Skeletal muscle satellite cell (primary cell): ENCODE results near the gene USP35.
"Not testable (repeated sequence)": the region's sequence is repeated elsewhere in the genome, so short reads cannot be mapped to it uniquely, and the experiment has no call there.

Experiments
- H3K27me3 ChIP-seq: 2 replicates; pipeline ENCODE4 v1.7.0; 2013; ENCODE audit warnings: low read length; ENCODE audit not compliant: control insufficient read depth, insufficient read depth
- H3K36me3 ChIP-seq: 2 replicates; pipeline ENCODE4 v1.7.0; 2013; ENCODE audit warnings: mild to moderate bottlenecking, control low read depth, low read length; ENCODE audit not compliant: insufficient read depth
- H3K4me1 ChIP-seq: 2 replicates; pipeline ENCODE4 v1.7.0; 2013; ENCODE audit warnings: low read length; ENCODE audit not compliant: control insufficient read depth, insufficient read depth
- H3K4me2 ChIP-seq: 2 replicates; pipeline ENCODE4 v1.7.0; 2013; ENCODE audit warnings: mild to moderate bottlenecking, low read length
- H3K4me3 ChIP-seq: 2 replicates; pipeline ENCODE4 v1.7.0; 2013; ENCODE audit warnings: low read length
- H3K9ac ChIP-seq: 2 replicates; pipeline ENCODE4 v1.7.0; 2013; ENCODE audit warnings: mild to moderate bottlenecking, low read depth, low read length, moderate library complexity
- H3K9me3 ChIP-seq: replicated peaks from 2 replicates; pipeline ENCODE4 v1.7.0; 2013; ENCODE audit warnings: mild to moderate bottlenecking, control low read depth, low read length

The USP35 gene

GRCh38 chr11:78171951-78172350 lies 16.8 kb upstream of the USP35 start:
- Histone ChIP-seq H3K4me2 (no peak overlapping the region), H3K36me3 (peaks cover 25% of the 10 kb centered on the region), H3K4me3 (no peak overlapping the region), H3K4me1 (peaks cover 39% of the 10 kb centered on the region), H3K27me3 (no peaks in the 10 kb centered on the region), H3K9ac (no peak overlapping the region), H3K9me3 (no peaks in the 10 kb centered on the region)

GRCh38 chr11:78175862-78176261 lies 12.9 kb upstream of the USP35 start:
- not testable (repeated sequence) for H3K4me3 ChIP-seq, H3K4me2 ChIP-seq, H3K27me3 ChIP-seq, H3K9ac ChIP-seq, H3K4me1 ChIP-seq, H3K9me3 ChIP-seq
- H3K36me3 ChIP-seq, result peaks cover 27% of the 10 kb centered on the region

- H3K4me3 ChIP-seq, result no peak overlapping the region
- peaks cover 27% of the 10 kb centered on the region for H3K36me3 ChIP-seq
- H3K9me3 ChIP-seq, result no peaks in the 10 kb centered on the region
- H3K9ac ChIP-seq, result no peak overlapping the region
- H3K4me2 ChIP-seq, result no peak overlapping the region
- H3K27me3 ChIP-seq, result no peaks in the 10 kb centered on the region
- no peaks in the 10 kb centered on the region for H3K4me1 ChIP-seq
These were observed 12.0 kb upstream of the USP35 start for GRCh38 chr11:78176605-78177141.

GRCh38 chr11:78177216-78177615 lies 11.5 kb upstream of the USP35 start:
- no peak overlapping the region for H3K9ac ChIP-seq
- H3K4me2 ChIP-seq, result no peak overlapping the region
- H3K36me3 ChIP-seq, result peaks cover 27% of the 10 kb centered on the region
- H3K4me1 ChIP-seq, result no peaks in the 10 kb centered on the region
- no peaks in the 10 kb centered on the region for H3K27me3 ChIP-seq
- H3K4me3 ChIP-seq, result no peak overlapping the region
- H3K9me3 ChIP-seq, result no peaks in the 10 kb centered on the region

GRCh38 chr11:78179459-78180071 lies 9.2 kb upstream of the USP35 start:
- Histone ChIP-seq H3K36me3 (peaks cover 17% of the 10 kb centered on the region), H3K4me2 (no peak overlapping the region), H3K4me3 (no peak overlapping the region), H3K27me3 (no peaks in the 10 kb centered on the region), H3K4me1 (no peaks in the 10 kb centered on the region), H3K9me3 (no peaks in the 10 kb centered on the region), H3K9ac (no peak overlapping the region)

DNA sequence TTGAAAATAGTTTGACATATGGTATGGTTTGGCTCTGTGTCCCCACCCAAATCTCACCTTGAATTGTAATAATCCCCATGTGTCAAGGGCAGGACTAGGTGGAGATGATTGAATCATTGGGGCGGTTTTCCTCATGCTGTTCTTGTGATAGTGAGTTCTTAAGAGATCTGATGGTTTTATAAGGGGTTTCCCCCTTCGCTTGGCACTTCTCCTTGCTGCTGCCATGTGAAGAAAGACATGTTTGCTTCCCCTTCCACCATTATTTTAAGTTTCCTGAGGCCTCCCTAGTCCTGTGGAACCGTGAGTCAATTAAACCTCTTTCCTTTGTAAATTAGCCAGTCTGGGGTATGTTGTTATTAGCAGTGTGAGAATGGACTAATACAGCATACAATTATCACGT lies 8.0 kb upstream of the USP35 start:
- Histone ChIP-seq H3K27me3 (no peaks in the 10 kb centered on the region), H3K9me3 (no peaks in the 10 kb centered on the region), H3K4me2 (no peak overlapping the region), H3K4me1 (peaks cover 6% of the 10 kb centered on the region), H3K9ac (no peak overlapping the region), H3K36me3 (peaks cover 20% of the 10 kb centered on the region), H3K4me3 (no peak overlapping the region)

GRCh38 chr11:78181185-78181584 lies 7.5 kb upstream of the USP35 start:
- Histone ChIP-seq H3K4me2 (no peak overlapping the region), H3K36me3 (peaks cover 18% of the 10 kb centered on the region), H3K9ac (no peak overlapping the region), H3K9me3 (no peaks in the 10 kb centered on the region), H3K4me3 (no peak overlapping the region), H3K4me1 (peaks cover 10% of the 10 kb centered on the region), H3K27me3 (no peaks in the 10 kb centered on the region)

DNA sequence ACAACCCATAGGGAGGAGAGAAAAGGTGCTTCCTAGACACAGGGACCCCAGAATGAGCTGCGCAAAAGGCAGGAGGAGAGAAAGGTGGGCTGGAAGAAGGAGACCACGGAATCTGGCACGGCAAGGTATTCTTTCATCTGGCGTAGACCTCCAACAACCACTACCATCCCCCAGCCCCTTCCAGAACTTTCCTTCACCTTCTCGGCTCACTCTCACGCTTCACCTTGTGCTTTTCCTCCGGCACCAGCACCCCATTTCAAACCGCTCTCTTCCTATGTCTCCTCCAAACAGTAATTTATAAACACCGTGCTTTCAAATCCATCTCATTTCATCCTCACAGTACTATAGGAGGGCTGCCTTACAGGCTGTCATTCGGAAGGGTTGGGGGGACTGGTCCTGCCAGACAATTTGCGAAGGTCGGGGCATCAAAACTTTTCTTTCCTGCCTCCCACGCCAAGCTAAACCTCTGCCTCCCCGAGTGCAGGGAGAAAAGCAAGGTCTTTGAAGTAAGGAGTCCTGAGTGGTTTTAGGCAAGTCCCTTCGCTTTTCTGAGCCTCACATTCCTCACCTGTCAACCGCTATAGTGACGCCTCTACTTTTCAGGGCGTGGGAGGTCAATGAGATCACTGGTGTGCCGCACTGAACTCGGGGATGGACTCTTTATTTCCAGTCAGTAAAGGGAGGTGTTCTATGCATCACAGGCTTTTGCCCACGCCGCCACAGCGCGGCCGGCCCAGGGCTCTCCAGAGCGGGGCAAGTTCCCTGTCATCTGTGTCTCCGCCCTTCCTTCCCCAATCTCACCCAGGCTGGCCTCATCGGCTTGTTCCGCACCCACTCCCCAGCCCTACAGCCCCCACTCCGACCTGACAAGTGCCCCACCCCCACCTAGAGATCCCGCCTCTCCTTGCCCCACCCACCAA lies 1.1 kb upstream of the USP35 start:
- Histone ChIP-seq H3K4me1 (peaks cover 58% of the 10 kb centered on the region), H3K36me3 (peaks cover 7% of the 10 kb centered on the region), H3K9ac (peak overlapping the region; percentile 83), H3K9me3 (no peaks in the 10 kb centered on the region), H3K4me3 (peak overlapping the region; percentile 88), H3K4me2 (peak overlapping the region; percentile 97), H3K27me3 (no peaks in the 10 kb centered on the region)

DNA sequence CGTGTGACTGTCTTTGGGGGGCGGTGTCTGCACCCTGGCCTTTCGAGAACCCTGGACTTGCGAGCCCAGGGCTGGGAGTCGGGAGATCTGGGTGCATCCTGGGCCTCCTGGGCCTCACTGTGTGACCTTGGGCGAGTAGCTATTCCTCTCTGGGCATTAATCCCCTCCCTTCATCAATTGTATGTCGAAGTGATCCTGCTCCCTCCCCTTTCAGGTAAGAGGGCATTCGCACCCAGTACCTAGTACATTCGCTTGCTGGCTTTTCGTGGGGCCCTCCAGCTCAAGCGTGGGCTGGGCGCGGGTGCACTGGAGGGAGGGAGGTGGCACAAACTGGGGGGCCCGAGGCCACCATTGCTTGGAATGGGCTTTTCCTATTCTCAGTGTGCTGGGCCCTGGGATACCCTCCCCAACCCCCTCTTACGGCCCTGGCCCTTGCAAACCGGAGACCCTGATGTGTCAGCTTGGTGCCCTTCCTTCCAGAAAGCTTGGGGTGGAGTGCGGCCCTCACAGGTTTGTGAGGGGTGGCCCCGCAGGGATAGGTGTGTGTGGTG lies 530 bp downstream of the USP35 start:
- no peaks in the 10 kb centered on the region for H3K27me3 ChIP-seq
- H3K4me1 ChIP-seq, result peaks cover 68% of the 10 kb centered on the region
- H3K36me3 ChIP-seq, result peaks cover 3% of the 10 kb centered on the region
- H3K4me3 ChIP-seq, result peak overlapping the region; percentile 88
- H3K4me2 ChIP-seq, result peak overlapping the region; percentile 90
- no peaks in the 10 kb centered on the region for H3K9me3 ChIP-seq
- H3K9ac ChIP-seq, result peak overlapping the region; percentile 83

DNA sequence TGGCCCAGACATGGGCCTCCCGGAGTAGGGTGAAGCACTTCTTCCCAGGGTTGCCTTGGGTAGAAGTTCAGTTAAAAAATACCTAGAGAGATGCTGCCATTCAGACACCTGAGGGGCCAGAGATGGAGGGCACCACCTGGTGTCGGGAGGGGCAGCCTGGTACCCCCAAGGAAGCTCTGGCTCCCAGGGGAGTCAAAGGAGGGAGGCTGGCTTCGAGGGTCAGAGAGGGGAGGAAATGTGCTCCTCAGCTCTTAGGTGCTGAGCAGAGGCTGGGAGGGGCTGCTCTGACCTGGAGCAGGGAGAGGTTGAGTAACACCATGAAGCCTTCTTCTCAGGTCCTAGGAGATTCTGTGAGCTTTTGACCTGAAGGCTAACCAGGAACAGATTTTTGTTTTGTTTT lies 1.1 kb downstream of the USP35 start:
- Histone ChIP-seq H3K9me3 (no peaks in the 10 kb centered on the region), H3K4me1 (peaks cover 68% of the 10 kb centered on the region), H3K4me3 (peak overlapping the region; percentile 88), H3K9ac (peak overlapping the region; percentile 83), H3K27me3 (no peaks in the 10 kb centered on the region), H3K36me3 (peaks cover 3% of the 10 kb centered on the region), H3K4me2 (peak overlapping the region; percentile 90)

- peak overlapping the region; percentile 90 for H3K4me2 ChIP-seq
- no peak overlapping the region for H3K9ac ChIP-seq
- peaks cover 65% of the 10 kb centered on the region for H3K4me1 ChIP-seq
- H3K27me3 ChIP-seq, result no peaks in the 10 kb centered on the region
- H3K36me3 ChIP-seq, result no peaks in the 10 kb centered on the region
- H3K4me3 ChIP-seq, result peak overlapping the region; percentile 88
- no peaks in the 10 kb centered on the region for H3K9me3 ChIP-seq
These were observed 1.7 kb downstream of the USP35 start for GRCh38 chr11:78190374-78190773.
